KG1 (cell line): ENCODE data around the gene UNC79.

Source experiments
- DNase-seq: peaks from one replicate; lab custom pipeline; 2025; lab: John Stamatoyannopoulos, UW

UNC79 gene

DNA sequence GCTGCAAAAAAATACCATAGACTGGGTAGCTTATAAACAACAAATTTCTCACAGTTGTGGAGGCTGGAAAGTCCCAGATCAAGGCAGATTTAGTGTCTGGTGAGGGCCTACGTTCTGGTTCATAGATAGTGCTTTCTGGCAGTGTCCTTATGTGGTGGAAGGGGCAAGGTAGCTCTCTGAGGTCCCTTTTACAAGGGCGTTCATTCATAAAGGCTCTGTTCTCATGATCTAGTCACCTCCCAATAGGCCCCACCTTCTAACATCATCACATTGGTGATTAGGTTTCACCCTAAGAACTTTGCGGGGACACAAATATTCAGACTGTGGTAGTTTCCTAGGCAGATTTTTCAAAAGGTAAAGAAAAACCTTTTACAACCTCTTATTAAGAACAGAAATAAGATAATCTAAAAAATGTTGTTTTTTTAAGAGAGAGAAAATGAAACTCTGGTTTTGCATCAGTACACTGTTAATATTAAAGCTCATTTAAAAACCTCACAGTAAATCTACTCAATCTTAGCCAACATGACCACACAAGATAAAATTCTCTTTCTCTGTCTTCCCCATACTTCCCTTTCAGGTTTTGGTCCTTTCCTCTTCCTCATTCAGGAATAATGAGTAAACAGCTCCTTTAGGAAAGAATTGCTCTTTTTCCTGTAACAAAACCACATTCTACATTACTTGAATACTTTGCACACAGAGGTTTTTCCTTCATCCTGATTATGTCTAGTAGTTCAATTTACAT, 117.5 kb downstream of the UNC79 start:
- DNase-seq, result no peak

DNA sequence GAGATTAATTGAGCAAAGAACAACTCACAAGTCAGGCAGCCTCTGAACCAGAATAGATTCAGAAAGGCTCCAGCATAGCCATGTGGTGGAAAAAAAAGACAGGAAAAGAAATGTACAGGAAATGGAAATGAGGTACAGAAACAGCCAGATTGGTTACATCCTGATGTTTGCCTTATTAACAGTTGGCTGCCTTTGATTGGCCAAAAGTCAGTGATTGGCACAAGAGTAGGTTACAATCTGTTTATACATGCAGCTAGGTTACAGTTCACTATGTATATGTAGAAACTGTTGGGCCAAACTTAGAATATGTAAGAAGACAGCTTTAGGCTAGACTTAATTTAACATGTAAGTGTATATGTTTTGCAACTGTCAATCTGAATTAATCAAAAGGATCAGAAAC, 118.9 kb downstream of the UNC79 start:
- DNase-seq, result no peak

- no peak for DNase-seq
Observed at GRCh38 chr14:93564918-93565317, 134.2 kb downstream of the UNC79 start.

DNA sequence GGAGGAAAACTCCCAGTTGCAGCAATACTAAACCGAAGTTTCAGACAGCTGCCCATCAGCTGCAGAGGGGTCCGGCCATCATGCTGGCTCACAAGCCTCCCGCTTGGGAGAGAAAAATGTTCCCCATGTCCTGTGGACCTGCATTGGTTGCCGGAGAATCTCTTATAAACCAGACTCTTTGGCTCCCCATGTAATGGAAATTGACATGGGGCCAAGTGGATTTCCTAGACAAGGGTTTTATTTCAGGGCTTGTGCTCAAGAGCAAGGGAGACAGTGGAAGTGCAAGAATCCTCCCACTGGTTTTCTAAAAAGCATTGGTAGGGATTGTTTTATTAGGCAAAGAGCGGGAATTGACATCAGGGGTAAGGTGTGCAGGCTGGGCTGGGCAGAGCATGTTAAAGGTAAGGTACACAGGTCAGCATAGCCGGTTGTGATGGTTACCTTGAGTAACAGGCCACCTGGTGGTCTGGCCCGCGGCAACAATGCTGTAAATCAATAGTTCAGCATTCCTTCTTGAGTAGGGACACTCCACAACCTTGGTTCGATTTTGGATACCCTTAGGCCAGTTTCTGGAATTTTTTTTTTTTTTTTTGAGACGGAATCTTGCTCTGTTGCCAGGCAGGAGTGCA, 135.4 kb downstream of the UNC79 start:
- DNase-seq, result no peak

DNA sequence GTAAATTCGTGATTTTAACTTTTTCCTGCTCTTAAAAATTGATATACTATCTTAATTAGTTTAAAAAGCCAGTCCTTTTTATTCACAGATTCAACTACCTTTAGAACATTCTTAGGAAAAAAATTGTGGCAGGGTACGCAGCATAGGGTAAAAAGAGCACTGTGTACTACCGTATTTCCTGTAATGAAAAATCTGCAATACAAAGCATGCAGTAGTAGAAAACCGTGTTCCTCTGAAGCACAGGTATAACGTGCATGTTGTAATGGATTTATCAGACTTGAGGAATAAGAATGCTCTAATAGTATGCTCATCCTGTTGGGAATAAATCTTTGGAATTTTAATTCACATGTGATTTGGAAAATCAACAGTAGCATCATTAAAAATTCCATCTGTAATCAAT, 140.5 kb downstream of the UNC79 start:
- DNase-seq, result no peak

DNA sequence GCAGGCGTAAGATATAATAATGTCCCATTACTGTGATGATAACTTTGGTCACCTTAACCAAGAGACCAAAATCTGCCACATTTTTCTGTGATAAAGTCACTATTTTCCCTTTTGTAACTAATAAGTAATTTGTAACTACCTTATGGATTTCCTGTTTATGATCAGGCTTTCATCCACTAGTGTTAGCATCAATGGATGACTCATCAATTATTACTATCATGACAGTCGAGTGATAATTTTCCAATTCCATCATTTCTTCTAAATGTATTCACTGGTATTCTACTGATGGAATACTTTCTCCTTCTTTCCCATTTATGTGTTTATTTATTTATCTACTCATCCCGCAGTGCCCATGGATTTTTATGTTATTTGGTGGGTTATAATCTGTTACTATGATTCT, 148.4 kb downstream of the UNC79 start:
- no peak for DNase-seq

- no peak for DNase-seq
Observed at GRCh38 chr14:93582516-93582915, 151.8 kb downstream of the UNC79 start.

- DNase-seq, result no peak
Observed at GRCh38 chr14:93587330-93587729, 156.6 kb downstream of the UNC79 start.

GRCh38 chr14:93591506-93591905, 160.8 kb downstream of the UNC79 start:
- no peak for DNase-seq

GRCh38 chr14:93592786-93593185, 162.0 kb downstream of the UNC79 start:
- no peak for DNase-seq

GRCh38 chr14:93606091-93606490, 175.4 kb downstream of the UNC79 start:
- DNase-seq, result no peak

DNA sequence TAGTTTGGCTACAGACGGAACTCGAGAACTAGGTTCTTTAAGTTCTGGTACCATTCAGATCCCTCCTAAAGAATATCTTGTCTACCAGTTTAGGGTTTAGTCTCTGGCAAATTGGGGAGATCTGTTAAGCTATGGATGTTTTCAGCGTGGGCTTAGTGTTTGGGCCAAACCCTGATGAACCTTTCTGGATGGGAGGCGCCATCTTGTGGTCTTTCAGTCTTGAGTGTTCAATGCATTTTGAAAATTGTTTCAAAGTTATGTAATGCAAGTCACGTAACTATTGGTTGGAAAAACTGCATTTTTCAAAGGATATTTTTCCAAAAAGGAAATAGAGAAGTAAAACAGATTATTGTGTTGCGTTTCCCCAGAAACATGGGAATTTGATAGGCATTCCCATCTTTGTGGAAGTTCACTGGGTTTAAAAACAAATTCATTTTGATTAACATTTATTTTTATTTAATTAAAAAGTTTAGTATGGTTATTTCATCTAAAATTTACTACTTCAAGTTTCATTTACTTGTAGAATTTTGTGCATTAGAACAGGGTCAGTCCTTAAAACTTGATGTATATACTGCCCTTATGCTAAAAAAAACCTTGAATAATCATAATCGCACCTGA, 188.5 kb downstream of the UNC79 start:
- peak; percentile 29 for DNase-seq

GRCh38 chr14:93628048-93628447, 197.3 kb downstream of the UNC79 start:
- no peak for DNase-seq

DNA sequence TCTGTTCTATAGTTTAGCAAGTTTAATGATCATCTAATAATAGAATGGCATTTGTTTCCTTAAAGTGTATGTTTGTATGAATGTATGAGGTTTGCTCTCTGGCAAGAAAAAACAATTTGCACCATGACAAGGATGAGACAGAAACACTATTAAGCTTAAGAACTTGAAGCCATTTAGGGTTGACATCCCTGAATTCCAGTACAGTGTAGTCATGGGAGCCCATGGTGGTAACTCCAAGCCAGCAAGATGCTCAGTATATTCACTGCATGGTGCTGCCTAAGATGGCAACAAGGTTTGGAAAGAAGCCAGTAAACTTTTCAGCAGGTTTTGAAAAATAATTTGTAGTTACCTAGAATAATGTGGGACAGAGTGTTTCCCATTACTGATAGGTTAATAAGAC, 198.9 kb downstream of the UNC79 start:
- no peak for DNase-seq

DNA sequence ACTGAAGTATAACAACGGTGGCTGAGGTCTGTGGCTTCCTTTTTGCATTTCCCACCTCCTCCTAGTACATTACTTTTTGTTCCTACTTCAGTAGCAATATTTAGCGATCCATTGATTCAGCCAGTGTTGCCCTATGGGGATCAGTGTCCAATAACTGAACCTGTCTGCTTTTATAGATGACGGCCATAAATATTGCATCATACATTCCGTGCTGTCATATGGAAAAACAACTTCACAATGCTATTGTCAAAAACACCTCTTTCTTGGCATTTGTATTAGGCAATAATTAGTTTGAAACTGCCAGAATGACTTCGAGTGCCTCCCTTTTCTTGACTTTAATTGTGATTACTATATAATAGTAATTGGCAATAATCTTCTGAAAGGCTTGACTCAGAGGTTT, 208.1 kb downstream of the UNC79 start:
- no peak for DNase-seq

DNA sequence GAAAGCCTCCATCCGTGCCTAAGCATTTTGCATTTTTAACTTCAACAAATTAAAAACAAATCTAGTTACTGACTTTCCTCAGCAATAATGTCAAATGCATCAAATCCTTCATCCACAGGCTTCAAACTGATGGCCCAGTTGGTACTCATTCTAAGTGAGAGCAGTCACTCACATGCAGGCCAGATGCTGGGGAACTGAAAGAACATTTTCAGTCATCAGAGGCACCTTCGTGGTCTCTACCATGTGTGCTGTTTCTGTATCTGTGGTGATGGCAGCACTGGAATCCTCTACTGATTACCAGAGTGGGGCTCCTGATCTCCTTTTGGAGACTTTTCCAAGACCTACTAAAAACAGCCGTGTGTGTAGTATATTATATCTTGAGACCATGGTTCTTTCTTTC, 212.4 kb downstream of the UNC79 start:
- no peak for DNase-seq

GRCh38 chr14:93643676-93644075, 212.9 kb downstream of the UNC79 start:
- DNase-seq, result no peak

DNA sequence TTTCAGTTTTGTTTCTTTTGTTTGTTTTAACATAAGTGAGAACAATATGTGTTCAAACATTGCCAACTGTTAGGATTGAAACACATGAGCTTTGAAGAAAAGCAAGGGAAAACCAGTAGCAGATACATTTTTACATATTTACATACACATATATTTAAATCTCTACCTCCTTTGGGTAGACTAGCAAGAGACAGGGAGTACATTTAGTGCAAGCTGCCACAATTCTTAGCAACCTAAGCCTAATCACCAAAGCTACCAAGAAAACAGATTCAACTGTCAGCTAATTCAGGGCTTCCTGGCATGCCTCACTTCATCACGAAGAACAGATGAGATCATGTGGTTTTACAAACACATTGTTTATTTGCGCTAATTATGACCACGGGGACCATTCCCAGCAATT, 214.5 kb downstream of the UNC79 start:
- DNase-seq, result no peak

DNA sequence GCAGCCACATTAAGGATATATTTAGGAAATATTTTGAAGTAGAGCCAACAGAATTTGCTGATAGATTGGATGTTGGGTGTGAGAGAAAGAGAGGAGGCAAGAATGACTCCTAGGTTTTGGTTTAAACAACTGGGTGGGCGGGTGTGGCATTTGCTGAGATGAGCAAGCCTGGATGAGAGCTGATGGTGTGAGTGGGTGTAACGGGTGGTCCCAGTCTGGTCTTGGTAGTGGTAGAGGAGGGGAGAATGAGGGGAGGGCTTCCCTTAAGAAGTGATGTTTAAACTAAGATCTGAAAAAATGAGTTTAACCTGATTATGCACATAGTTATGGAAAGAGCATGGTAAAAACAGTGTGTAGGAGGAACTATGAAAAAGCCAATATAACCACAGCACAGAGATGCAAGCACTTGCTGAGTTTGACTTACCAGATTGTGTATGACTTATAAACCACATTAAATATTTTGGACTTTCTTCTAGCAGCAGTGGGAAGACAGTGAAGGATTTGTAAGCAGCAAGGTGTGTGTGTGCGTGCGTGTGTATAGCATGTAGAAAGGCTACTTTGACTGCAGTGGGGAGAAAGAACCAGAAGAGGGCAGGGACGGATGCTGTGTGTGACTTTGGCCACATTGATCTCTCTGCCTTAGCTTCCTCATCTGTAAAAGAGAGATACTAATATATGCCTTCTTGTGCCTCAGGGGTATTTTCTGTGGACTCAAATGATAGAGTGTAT, 217.9 kb downstream of the UNC79 start:
- DNase-seq, result no peak

GRCh38 chr14:93654599-93654998, 223.9 kb downstream of the UNC79 start:
- DNase-seq, result no peak

- peak; percentile 43 for DNase-seq
Observed at GRCh38 chr14:93655078-93655750, 224.5 kb downstream of the UNC79 start.

- no peak for DNase-seq
Observed at GRCh38 chr14:93657875-93658274, 227.1 kb downstream of the UNC79 start.
